HG03060 (cell line): Measurements from ENCODE around the gene IGFL1.
"Not testable (repeated sequence)": the region's sequence is repeated elsewhere in the genome, so short reads cannot be mapped to it uniquely, and the experiment has no call there.

Source experiments
- ATAC-seq: cut with Tn5 transposase; IDR thresholded peaks from one replicate; pipeline ENCODE4 v1.9.1; 2021; ENCODE audit warnings: low read depth, moderate number of reproducible peaks; ENCODE audit not compliant: unreplicated experiment

Gene IGFL1

DNA sequence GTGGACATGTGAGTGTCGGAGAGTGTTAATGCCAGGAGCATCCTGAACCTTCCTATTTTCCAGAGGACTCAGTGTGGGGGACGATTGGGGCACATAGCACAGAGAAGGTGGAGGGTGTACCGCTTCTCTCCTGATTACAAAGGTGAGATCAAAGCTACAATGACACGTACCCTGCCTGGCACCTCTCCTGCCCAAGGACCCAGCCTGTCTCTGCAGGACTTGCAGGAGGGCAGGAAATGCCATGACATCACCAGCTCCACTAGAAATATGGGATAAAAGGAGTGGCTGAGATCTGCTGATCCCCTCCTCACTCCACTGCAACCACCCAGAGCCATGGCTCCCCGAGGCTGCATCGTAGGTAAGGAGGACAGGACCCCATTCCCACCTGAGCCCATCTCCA lies at the start of gene IGFL1:
Gene IGFL1, plus strand, starts transcription at position 301 of the 400 bp plus-strand sequence. Its CDS starts 33 bp downstream, at position 334.
- ATAC-seq, result no peak

DNA sequence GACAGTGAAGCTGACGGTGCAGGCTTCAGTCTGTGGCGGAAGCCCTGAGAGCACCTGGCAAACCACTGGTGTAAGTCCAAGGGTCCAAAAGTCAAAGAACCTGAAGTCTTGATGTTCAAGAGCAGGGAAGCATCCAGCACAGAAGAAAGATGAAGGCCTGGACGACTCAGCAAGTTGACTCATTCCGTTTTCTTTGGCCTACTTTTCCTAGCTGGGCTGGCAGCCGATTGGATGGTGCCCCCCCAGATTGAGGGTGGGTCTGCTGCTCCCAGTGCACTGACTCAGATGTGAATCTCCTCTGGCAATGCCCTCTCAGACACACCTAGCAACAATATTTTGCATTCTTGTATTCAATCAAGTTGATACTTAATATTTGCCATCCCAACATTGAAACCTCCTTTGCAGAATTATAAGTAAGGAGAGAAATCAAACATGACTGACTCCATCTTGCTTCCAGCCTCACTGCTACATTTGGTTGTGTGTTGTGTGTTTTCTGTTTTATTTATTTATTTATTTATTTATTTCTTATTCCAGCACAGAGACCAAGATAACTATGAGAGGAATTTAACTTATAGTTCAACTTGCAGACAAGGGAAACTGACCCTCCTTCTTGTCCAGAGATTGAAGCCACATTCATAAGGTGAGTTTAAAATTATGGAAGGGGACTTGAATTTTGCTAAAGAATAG lies 48.7 kb upstream of the IGFL1 start:
- ATAC-seq, result no peak

DNA sequence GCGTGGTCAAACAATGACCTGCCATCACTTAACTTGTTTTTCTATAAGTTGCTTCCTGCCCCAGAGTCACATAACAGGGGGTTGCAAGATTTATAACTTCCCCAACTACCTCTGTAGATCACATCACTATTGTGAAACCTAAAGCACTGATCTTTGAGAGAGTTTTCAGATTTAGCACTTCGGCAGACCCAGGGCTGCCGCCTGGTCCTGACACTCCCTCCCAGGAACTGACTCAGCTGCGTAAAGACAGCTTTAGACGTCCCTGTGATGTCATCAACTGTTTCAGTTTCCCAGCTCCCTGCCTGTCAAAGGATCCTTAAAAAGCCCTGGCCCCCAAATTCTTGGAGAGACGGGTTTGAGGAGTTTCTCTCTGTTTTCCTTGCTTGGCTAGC lies 48.2 kb upstream of the IGFL1 start:
- no peak for ATAC-seq

DNA sequence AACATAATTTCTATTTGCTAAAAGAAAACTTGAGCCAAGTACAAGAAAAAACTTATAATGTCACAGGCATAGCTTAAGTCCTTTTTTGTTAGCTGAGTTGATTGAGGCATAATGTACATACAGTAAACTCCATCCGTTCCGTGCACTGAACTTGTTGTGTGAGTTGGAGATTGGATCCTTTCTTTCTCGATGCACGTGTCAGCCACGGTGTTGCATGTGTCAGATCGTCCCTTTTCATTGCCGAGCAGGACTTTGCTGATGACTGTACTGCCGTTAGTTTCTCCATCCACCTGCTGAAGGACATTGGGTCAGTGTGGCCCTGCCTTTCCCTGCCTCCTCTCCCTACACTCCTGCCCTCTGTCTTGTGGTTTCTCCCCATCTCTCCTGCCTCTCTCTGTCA lies 47.1 kb upstream of the IGFL1 start:
- ATAC-seq, result no peak

DNA sequence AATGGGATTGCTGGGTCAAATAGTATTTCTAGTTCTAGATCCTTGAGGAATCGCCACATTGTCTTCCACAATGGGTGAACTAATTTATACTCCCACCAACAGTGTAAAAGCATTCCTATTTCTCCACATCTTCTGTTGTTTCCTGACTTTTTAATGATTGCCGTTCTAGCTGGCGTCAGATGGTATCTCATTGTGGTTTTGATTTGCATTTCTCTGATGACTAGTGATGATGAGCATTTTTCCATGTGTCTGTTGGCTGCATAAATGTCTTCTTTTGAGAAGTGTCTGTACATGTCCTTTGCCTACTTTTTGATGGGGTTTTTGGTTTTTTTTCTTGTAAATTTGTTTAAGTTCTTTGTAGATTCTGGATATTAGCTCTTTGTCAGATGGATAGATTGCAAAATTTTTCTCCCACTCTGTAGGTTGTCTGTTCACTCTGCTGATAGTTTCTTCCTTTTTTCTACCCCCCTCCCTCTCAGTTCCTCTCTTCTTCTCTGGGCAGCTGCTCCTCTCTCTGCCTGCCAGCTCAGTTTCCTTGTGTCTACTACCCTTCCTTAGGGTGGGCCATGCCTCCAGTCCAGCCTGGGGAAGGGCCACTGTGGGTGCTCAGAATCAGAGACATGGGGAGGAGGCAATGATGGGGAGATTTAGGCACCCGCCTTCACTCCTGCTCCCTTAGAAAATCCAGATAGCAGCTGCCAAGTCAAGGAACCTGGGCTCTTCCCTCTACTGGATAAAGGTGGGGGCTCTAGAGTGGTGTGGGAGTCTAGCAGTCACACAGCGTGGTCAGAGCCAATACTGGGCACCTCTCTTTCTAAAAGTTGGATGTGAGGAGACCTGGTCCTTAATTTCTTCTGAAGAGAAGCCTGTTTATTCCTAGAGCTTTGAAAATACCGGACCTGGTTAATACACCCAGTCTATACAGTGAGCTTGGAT lies 44.5 kb upstream of the IGFL1 start:
- not testable (repeated sequence) for ATAC-seq

DNA sequence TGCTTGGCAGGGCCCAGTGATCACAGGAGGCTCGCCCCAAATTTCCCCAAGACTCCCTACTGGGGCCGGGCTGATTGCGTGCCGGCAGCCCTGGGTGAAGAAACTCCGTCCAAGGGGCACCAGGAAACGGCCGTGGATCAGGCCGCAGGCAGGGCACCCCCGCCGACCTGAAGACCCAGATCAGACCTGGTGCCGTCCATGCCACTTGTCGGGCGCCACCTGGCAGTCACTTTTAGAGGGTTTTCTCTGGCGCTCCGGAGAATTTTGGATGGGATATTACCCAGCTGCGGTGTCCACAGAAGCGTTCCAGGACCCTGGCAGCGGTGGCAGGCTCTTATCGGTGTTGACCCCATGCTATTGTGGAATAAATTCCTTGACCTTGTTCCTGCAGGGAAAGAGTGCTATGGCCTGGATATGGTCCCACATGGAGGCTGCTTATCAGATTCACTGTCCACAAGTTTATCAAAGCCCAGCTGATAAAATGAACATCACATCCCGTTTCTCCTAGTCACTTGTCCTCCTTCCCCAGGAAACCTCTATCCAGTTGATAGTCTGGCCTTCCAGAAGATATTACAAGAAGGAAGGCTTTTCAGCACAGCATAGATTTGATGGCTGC lies 43.3 kb upstream of the IGFL1 start:
- no peak for ATAC-seq

DNA sequence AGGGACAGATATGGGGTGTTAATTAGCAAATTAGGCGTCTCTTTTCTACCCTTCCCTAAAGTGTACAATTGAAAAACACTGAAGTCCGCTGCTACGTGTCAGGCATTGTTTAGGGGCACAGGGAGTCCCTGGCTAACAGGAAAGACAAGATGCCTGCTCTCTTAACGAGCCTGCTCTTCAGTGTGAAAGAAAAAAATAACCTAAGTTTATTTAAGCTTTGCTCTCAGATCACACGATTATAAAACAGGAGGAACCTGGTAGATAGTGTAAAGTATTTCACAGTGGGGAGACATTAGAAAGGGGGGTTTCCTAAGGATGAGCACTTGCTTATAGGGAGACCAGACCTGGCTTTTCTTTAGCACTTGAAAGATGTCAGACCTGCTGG lies 42.8 kb upstream of the IGFL1 start:
- no peak for ATAC-seq

DNA sequence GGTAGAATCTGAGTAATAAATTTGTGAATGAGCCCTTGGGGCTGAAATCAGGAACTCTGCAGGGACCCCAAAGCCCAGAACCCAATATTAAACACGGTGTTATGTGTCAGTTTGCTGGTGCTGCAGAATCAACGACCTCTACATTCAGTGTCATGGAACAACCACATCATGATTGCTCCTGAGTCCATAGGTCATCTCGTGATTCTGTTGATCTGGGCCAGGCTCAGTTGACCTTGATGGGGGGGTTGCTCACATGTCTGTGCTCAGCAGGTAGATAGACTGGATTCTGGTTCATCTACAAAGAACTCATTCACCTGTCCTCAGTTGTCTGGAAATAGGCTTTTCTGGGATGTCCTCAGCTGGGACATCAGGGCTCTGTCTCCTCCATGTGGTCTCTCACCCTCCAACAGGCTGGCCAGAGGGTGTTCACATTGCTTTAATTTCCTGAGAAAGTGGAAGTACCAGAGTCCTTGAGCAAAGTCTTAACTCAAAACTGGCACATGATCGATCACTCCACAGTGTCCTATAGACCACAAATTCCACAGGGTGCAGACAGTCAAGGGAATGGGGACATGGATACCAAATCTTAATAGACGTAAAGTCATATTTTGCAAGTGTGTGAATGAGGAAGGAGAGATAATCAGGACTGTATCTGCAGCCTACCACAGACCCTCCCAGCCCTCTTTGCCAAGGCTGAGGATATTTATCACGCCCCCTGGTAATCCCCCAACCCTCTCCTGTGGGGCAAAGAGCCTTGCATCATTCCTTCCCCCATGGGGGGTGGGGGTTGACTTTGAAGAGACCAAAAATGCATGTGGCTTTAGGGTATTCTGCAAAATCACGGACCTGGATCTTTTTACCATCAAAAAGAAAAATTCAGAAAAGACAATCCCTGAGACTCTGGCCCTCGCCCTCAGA lies 39.3 kb upstream of the IGFL1 start:
- ATAC-seq, result no peak

DNA sequence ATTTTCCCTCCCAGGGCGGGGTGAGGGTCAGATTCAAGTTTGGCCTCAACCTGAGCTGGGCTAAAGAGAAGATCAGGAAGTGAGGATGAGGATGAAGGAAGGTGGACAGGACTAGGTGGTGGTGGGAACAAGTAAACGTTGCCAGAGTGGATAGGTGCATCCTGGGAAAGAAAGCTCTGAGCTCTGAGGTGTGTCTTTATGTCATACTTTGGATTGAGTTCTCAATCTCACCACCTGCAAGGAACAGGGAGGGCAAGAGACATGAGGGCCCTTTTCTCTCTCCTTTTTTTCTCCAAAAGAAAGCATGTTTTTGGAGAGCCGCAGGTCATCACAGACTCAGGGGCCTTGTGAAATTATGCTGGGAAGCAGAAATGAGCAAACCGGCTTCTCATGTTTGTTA lies 38.2 kb upstream of the IGFL1 start:
- no peak for ATAC-seq

DNA sequence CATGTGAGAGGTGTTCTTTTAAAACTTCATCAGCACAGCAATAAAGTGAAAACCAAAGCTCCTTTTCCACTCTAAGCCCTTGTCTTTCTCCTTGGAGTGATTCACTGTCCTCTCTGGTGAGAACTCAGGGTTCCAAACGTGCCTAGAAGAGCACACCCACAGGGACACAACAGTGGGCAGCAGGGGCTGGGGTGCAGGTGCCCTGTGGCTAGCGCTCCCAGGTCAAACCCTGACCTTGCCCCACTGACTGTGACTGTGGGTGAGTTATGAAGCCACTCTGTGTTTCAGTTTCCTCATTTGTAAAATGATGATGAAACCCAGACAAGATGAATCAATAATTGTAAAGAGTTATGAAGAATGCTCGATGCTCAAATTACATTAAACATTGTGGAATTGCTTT lies 37.6 kb upstream of the IGFL1 start:
- ATAC-seq, result no peak

DNA sequence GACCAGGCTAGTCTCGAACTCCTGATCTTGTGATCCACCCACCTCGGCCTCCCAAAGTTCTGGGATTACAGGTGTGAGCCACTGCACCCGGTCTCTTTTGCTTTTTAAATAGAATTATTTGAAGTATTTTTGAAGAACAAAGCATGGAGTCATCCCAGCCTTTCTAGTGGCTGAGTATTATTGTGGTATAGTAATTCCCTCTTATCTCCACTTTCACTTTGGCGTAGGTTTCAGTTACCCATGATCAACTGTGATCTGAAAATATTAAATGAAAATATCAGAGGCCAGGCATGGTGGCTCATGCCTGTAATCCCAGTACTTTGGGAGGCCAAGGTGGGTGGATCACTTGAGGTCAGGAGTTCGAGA lies 36.9 kb upstream of the IGFL1 start:
- ATAC-seq, result not testable (repeated sequence)

DNA sequence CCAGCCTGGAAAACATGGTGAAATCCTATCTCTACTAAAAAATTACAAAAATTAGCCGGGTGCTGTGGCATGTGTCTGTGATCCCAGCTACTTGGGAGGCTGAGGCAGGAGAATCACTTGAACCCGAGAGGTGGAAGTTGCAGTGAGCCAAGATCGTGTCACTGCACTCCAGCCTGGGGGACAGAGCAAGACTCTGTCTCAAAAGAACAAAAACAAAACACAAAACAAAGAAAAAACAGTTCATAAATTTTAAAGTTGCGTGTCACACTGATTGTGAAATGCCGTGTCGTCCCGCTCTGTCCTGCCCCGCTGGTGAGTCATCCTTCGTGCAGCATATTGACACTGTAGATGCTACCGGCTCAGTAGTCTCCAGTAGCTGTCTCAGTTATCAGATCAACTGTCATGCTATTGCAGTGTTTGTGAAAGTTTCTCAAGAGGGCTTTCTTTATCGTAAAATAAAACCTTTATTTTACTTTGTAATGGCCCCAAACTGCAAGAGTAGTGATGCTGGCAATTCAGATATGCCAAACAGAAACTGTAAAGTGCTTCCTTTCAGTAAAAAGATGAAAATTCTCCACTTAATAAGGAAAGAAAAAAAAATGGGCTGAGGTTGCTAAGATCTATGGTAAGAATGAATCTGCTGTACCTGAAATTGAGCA lies 36.4 kb upstream of the IGFL1 start:
- no peak for ATAC-seq

DNA sequence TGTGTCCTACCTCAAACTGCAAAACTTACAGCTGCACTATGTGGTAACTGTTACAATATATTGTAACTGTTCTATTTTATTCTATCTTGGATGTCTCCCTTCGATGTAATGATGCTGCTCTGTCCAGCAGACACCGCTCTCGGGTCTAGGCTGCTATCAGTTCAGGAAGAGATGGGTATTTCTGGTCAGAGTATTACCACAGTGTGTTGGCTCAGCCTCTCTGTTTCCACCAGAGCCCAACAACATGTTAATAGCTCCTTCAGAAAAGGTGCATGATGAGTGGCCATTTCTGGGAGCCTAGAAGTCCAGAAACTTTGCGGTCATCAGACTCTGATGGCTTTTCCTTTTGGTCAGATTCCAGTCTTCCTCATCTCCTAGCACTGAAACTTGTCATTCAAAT lies 35.9 kb upstream of the IGFL1 start:
- ATAC-seq, result no peak

DNA sequence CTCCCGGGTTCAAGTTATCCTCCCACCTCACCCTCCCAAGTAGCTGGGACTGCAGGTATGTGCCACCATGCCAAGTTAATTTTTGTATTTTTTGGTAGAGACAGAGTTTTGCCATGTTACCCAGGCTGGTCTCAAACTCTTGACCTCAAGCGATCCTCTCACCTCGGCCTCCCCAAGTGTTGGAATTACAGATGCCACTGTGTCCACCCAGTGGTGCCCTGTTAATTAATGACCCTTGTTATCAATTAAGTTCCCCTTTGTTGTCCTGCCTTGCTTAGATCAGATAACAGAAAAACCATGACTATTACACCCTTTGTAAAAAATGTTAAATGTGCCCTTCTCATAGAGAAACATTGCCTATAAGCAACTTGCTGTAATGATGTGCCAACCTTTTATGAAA lies 34.4 kb upstream of the IGFL1 start:
- no peak for ATAC-seq

DNA sequence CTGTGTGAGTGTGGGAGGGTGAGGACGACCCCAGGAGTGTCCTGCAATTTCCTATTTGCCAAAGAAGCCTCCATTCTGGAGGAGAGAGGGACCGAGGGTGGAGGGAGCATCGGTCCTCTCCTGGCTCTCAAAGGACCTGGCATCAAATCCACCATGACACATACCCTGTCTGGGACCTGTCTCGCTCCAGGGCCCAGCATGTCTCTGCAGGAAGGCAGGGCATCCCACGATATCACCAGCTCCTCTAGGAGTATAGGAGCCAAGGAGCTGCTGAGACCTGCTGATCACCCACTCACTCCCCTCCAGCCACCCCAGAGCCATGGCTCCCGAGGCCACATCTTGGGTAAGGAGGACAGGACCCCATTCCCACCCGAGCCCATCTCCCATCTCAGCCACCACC lies 33.6 kb upstream of the IGFL1 start:
- ATAC-seq, result not testable (repeated sequence)

DNA sequence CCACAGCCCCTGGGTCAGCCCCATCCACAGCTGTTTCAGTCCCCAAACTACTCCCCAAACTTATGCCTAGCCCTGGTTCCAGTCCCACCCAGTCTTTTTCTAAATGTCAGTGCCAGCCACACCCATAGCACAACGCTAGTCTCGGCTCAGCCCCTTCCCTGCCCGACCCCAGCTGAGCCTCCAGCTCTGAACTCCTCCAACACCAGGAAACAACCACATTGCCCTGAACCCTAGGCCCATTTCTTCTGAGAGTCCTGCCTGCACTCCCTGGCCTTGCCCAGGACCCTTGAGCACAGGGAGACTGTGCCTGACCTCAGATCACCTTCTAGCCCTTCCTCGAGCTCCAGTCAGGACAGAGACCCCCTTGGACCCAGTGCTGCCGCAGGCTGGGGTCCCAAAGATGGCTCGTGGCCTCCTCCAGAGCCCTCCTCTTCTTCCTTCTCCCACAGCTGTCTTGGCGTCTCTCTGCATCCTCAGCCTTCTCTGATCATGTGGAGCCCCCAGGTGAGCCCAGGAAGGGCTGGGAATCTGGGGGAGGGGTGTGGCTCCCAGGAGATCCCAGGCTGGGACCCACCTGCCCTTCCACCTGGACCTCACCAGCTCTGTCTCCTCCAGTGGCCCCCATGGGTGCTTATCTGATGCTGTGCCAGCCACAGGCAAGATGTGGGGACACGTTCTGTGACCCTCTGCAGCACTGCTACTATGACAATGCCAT lies 33.0 kb upstream of the IGFL1 start:
- ATAC-seq, result no peak

DNA sequence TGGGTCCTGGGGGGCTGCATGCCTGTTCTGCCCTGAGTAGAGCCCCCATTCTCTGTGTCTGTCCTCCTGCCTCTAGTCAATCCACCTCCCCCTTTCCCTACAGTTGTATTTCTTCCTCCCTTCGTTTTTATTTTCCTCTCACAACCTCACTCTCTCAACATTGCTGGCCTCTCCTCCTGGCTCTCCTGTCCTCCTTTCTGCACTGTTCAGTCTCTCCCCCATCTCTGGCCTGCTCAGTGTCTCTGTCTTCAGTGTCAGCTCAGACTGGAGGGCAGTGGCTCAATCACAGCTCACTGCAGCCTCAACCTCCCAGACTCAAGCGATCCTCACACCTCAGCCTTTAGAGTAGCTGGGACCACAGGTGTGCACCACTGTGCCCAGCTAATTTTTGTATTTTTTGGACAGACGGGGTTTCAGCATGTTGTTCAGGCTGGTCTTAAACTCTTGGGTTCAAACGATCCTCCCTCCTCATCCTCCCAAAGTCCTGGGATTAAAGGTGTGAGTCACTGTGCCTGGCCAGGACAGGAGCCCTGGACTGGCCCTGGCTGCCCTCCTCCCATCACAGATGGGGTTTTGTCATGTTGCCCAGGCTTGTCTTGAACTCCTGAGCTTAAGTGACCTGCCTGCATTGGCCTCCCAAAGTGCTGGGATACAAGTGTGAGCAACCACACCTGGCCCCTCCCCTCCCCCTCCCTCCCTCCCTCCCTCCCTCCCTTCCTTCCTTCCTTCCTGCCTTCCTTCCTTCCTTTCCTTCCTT lies 32.0 kb upstream of the IGFL1 start:
- ATAC-seq, result no peak

DNA sequence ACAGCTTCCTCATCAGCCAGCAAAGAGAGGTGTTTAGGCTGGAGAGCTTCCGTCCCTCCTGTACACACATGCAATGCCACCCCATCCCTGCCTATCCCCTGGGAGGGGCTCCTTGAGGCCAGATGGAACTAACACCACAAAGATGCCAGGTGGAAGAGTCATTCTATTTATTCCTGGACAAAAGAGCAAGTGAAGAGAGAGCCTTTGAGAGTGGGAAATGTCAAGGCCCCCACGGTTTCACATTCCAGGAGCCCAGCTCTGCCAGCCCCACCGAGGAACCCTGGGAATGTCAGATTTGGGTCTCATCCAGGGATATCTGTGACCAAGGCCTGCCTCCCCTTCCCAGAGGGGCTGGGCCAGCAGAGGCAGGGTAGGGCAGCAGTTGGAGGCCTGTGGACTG lies 30.8 kb upstream of the IGFL1 start:
- no peak for ATAC-seq
